ENCODE results near the gene RAB11FIP5. TPM values are rescaled to one million over a fixed set of nuclear protein-coding genes. Genes with fewer than 3 reads are reported as not detected.

Gene RAB11FIP5
- total and polyA plus RNA-seq, 2 experiments from 2014 or later: 4.4 to 16.6 TPM

DNA sequence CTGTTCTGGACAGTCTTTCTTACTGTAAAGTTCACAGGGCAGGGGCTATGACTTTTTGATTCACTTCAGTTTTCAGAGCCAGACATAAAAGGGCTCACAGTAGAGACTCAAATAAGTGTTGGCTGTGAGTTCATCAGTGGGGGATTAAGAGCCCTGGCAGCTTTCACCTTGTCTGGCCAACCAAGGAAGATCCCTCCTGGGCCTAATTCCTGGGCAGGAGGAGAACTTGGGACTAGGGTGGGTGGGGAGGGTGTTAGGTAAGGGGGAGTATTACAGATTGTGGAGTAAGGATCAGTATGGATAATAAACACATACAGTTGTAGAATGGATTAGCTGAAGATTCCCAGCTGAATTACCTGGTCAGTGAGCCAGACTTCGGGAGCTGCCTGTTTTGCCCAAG, 40.3 kb downstream of the RAB11FIP5 start:
- peak overlapping the region; percentile 97 for H3K4me2 ChIP-seq
- H3K4me3 ChIP-seq: peak overlapping the region; percentile 81
- Mint-ChIP-seq H3K9me3 (no peaks in the 10 kb centered on the region), H3K27me3 (ENCODE audit: insufficient read depth, low read depth, poor library complexity) (peaks cover 26% of the 10 kb centered on the region), H3K4me1 (peaks cover 22% of the 10 kb centered on the region), H3K4me3 (peak overlapping the region; percentile 82), H3K27ac (no peak overlapping the region), H3K36me3 (ENCODE audit: low read depth) (peaks cover 3% of the 10 kb centered on the region; the same call in 1 of the 3 replicates)
- DNase-seq (ENCODE audit: low spot score) (no peak), ATAC-seq (no peak)
- H3K27ac ChIP-seq (ENCODE audit: low read depth): no peak overlapping the region
- H3K9me2 ChIP-seq (ENCODE audit: insufficient read depth): no peaks in the 10 kb centered on the region
- H4K20me1 ChIP-seq (replicated peaks; ENCODE audit: insufficient read depth): peaks cover 14% of the 10 kb centered on the region; the same call in 1 of the 2 replicates
- H3F3A ChIP-seq (replicated peaks; ENCODE audit: low read depth): 0 out of 2 replicates have a peak, but pooled peaks cover 4% of the 10 kb centered on the region
- peaks cover 15% of the 10 kb centered on the region; the same call in 1 of the 2 replicates for H3K4me1 ChIP-seq (ENCODE audit: insufficient read depth)
- peak overlapping the region; percentile 89; the same call in 1 of the 2 replicates for H2AFZ ChIP-seq
- TF ChIP-seq, protein P1, sequence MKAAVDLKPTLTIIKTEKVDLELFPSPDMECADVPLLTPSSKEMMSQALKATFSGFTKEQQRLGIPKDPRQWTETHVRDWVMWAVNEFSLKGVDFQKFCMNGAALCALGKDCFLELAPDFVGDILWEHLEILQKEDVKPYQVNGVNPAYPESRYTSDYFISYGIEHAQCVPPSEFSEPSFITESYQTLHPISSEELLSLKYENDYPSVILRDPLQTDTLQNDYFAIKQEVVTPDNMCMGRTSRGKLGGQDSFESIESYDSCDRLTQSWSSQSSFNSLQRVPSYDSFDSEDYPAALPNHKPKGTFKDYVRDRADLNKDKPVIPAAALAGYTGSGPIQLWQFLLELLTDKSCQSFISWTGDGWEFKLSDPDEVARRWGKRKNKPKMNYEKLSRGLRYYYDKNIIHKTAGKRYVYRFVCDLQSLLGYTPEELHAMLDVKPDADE (IDR thresholded peaks at IDR 0.05): no peak
- TF ChIP-seq ZNF331 (CRISPR knock-in tag; IDR thresholded peaks at IDR 0.05; ENCODE audit: low read depth) (no peak), STAT1 (IDR thresholded peaks at IDR 0.05; ENCODE audit: unreplicated experiment) (no peak), REST (IDR thresholded peaks at IDR 0.05; ENCODE audit: unreplicated experiment) (no peak), EZH2 (IDR thresholded peaks at IDR 0.05; ENCODE audit: low read depth, unreplicated experiment) (no peak), ZNF114 (CRISPR knock-in tag; IDR thresholded peaks at IDR 0.05) (no peak), POLR2AphosphoS5 (IDR thresholded peaks at IDR 0.05; ENCODE audit: low read depth) (no peak), JUNB (IDR thresholded peaks at IDR 0.05; ENCODE audit: unreplicated experiment) (no peak), EZH2phosphoT487 (IDR thresholded peaks at IDR 0.05; ENCODE audit: unreplicated experiment) (no peak), CREB1 (CRISPR knock-in tag; IDR thresholded peaks at IDR 0.05; ENCODE audit: low read depth) (no peak), NANOG (IDR thresholded peaks at IDR 0.05; ENCODE audit: borderline replicate concordance) (no peak), CTCF (conservative IDR thresholded peaks at IDR 0.05; ENCODE audit: low read depth in 2 of 2) (no peak)
- TF ChIP-seq, protein P2, sequence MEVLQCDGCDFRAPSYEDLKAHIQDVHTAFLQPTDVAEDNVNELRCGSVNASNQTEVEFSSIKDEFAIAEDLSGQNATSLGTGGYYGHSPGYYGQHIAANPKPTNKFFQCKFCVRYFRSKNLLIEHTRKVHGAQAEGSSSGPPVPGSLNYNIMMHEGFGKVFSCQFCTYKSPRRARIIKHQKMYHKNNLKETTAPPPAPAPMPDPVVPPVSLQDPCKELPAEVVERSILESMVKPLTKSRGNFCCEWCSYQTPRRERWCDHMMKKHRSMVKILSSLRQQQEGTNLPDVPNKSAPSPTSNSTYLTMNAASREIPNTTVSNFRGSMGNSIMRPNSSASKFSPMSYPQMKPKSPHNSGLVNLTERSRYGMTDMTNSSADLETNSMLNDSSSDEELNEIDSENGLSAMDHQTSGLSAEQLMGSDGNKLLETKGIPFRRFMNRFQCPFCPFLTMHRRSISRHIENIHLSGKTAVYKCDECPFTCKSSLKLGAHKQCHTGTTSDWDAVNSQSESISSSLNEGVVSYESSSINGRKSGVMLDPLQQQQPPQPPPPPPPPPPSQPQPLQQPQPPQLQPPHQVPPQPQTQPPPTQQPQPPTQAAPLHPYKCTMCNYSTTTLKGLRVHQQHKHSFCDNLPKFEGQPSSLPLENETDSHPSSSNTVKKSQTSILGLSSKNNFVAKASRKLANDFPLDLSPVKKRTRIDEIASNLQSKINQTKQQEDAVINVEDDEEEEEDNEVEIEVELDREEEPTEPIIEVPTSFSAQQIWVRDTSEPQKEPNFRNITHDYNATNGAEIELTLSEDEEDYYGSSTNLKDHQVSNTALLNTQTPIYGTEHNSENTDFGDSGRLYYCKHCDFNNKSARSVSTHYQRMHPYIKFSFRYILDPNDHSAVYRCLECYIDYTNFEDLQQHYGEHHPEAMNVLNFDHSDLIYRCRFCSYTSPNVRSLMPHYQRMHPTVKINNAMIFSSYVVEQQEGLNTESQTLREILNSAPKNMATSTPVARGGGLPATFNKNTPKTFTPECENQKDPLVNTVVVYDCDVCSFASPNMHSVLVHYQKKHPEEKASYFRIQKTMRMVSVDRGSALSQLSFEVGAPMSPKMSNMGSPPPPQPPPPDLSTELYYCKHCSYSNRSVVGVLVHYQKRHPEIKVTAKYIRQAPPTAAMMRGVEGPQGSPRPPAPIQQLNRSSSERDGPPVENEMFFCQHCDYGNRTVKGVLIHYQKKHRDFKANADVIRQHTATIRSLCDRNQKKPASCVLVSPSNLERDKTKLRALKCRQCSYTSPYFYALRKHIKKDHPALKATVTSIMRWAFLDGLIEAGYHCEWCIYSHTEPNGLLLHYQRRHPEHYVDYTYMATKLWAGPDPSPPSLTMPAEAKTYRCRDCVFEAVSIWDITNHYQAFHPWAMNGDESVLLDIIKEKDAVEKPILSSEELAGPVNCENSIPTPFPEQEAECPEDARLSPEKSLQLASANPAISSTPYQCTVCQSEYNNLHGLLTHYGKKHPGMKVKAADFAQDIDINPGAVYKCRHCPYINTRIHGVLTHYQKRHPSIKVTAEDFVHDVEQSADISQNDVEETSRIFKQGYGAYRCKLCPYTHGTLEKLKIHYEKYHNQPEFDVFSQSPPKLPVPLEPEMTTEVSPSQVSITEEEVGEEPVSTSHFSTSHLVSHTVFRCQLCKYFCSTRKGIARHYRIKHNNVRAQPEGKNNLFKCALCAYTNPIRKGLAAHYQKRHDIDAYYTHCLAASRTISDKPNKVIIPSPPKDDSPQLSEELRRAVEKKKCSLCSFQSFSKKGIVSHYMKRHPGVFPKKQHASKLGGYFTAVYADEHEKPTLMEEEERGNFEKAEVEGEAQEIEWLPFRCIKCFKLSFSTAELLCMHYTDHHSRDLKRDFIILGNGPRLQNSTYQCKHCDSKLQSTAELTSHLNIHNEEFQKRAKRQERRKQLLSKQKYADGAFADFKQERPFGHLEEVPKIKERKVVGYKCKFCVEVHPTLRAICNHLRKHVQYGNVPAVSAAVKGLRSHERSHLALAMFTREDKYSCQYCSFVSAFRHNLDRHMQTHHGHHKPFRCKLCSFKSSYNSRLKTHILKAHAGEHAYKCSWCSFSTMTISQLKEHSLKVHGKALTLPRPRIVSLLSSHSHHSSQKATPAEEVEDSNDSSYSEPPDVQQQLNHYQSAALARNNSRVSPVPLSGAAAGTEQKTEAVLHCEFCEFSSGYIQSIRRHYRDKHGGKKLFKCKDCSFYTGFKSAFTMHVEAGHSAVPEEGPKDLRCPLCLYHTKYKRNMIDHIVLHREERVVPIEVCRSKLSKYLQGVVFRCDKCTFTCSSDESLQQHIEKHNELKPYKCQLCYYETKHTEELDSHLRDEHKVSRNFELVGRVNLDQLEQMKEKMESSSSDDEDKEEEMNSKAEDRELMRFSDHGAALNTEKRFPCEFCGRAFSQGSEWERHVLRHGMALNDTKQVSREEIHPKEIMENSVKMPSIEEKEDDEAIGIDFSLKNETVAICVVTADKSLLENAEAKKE (CRISPR knock-in tag; IDR thresholded peaks at IDR 0.05): no peak
- peaks cover 30% of the 10 kb centered on the region for H3K79me2 ChIP-seq (replicated peaks; ENCODE audit: insufficient read depth)
- H3K36me3 ChIP-seq (ENCODE audit: insufficient read depth): no peaks in the 10 kb centered on the region
- no peaks in the 10 kb centered on the region for H3K27me3 ChIP-seq (ENCODE audit: insufficient read depth)
